PC-3 (cell line): ENCODE measurements around the gene TCP10L. TPM values are rescaled to one million over a fixed set of nuclear protein-coding genes. Genes with fewer than 3 reads are reported as not detected.

Experiments
- ATAC-seq: fragments of 200-7000 bp; cut with Tn5 transposase; 2 replicates; pipeline ENCODE4 v1.9.1; 2020; ENCODE audit warnings: mild to moderate bottlenecking, moderate library complexity
- BruUV-seq: library from RNA; stranded (reverse); fragments of 400-500 nt; replicated peaks from 2 replicates; lab custom pipeline; 2021; lab: Mats Ljungman, UMichigan
- CTCF ChIA-PET: fragments of 300-600 bp; sonication (Branson Sonifier 250); formaldehyde crosslinking; loops from one replicate; lab custom pipeline; 2022; ENCODE audit warnings: antibody characterized with exemption; lab: Charles Lee
- POLR2A ChIA-PET: fragments of 300-600 bp; sonication (Branson Sonifier 250); formaldehyde crosslinking; loops from one replicate; lab custom pipeline; 2022; ENCODE audit warnings: antibody characterized with exemption; ENCODE audit not compliant: unreplicated experiment; lab: Charles Lee
- DNase-seq: peaks from one replicate; pipeline ENCODE4 v3.0.0-alpha.2; 2015
- H2AFZ ChIP-seq: fragments of 300-600 bp; sonication (generic); 2 replicates; pipeline ENCODE4 v1.6.0; 2016; ENCODE audit warnings: antibody characterized with exemption, low read length
- H3F3A ChIP-seq: fragments of 300-600 bp; sonication (generic); one replicate; pipeline ENCODE4 v1.6.0; 2017; ENCODE audit warnings: antibody characterized with exemption, low read length, control low read depth, mild to moderate bottlenecking; ENCODE audit not compliant: unreplicated experiment
- H3K27ac ChIP-seq: fragments of 300-600 bp; sonication (generic); 2 replicates; pipeline ENCODE4 v1.5.1; 2016; ENCODE audit warnings: mild to moderate bottlenecking, low read length
- H3K27me3 ChIP-seq: fragments of 300-600 bp; sonication (generic); 2 replicates; pipeline ENCODE4 v1.6.1; 2016; ENCODE audit warnings: low read length, mixed read lengths
- H3K36me3 ChIP-seq: fragments of 300-600 bp; sonication (generic); 2 replicates; pipeline ENCODE4 v1.6.1; 2016; ENCODE audit warnings: low read depth, mixed run types, low read length, mixed read lengths
- H3K4me1 ChIP-seq: fragments of 300-600 bp; sonication (generic); 2 replicates; pipeline ENCODE4 v1.5.1; 2016; ENCODE audit warnings: low read length; ENCODE audit not compliant: insufficient read depth
- H3K4me2 ChIP-seq: fragments of 300-600 bp; sonication (generic); 2 replicates; pipeline ENCODE4 v1.6.0; 2016; ENCODE audit warnings: low read length
- H3K4me3 ChIP-seq: fragments of 300-600 bp; sonication (generic); 2 replicates; pipeline ENCODE4 v1.5.1; 2016; ENCODE audit warnings: mild to moderate bottlenecking, low read length, mixed read lengths
- H3K79me2 ChIP-seq: fragments of 300-600 bp; sonication (generic); 2 replicates; pipeline ENCODE4 v1.6.1; 2017; ENCODE audit warnings: low read length, mixed read lengths
- H3K9ac ChIP-seq: fragments of 300-600 bp; sonication (generic); 2 replicates; pipeline ENCODE4 v1.6.0; 2016; ENCODE audit warnings: mild to moderate bottlenecking, low read length
- H3K9me2 ChIP-seq: fragments of 300-600 bp; sonication (generic); replicated peaks from 2 replicates; pipeline ENCODE4 v1.6.1; 2016; ENCODE audit warnings: mixed run types, low read length, mixed read lengths
- H3K9me3 ChIP-seq: fragments of 300-600 bp; sonication (generic); 2 replicates; pipeline ENCODE4 v1.6.1; 2016; ENCODE audit warnings: low read length, mixed read lengths
- H4K20me1 ChIP-seq: fragments of 300-600 bp; sonication (generic); 2 replicates; pipeline ENCODE4 v1.6.1; 2016; ENCODE audit warnings: low read length, mixed read lengths
- EZH2 ChIP-seq: fragments of 300-600 bp; sonication (generic); IDR thresholded peaks from one replicate; pipeline ENCODE4 v1.6.1; 2017; ENCODE audit warnings: antibody characterized with exemption, mild to moderate bottlenecking, low read length; ENCODE audit not compliant: unreplicated experiment
- EZH2phosphoT487 ChIP-seq: fragments of 300-600 bp; sonication (generic); IDR thresholded peaks from 2 replicates; pipeline ENCODE4 v1.6.1; 2018; ENCODE audit warnings: mild to moderate bottlenecking, antibody characterized with exemption, low read length, borderline replicate concordance
- intact Hi-C: fragments of 100-400 bp; cut with micrococcal nuclease; formaldehyde crosslinking; loops from 2 replicates; pipeline ENCODE4 v1.9.0; 2023
- total RNA-seq: library from RNA; depleted of rRNA; stranded (reverse); fragments of >200 nt; gene quantifications from 2 replicates; pipeline ENCODE4 v1.2.3, GENCODE V29; 2014
- TF ChIP-seq, protein P1 (sequence below): fragments of 300-600 bp; sonication (generic); conservative IDR thresholded peaks from 2 replicates; pipeline ENCODE4 v1.5.1; 2017; ENCODE audit warnings: antibody characterized with exemption, low read depth, mild to moderate bottlenecking, low read length

Gene TCP10L
- total RNA-seq, 1 experiment from 2014 or later = 2.1 TPM

DNA sequence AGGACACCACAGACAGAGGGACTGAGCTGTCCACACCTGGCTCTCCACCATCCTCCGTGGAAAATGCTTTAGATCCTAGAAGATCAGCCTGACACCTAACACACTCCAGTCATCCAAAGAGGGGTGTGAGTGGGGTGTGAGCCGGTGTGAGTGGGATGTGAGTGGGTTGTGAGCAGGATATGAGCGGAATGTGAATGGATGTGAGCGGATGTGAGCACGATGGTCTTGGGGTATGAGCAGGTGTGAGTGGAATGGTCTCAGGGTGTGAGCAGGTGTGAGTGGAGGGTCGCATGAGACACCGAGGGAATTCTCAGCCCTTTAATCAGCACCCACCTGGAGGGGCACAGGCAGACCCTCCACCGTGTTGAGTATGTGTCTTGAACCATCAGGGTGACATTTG is 851 bp downstream of the TCP10L start:
- no peaks in the 10 kb centered on the region for H3K4me1 ChIP-seq
- H2AFZ ChIP-seq = no peak overlapping the region
- H3K9me2 ChIP-seq = no peaks in the 10 kb centered on the region
- no peak for ATAC-seq
- no peaks in the 10 kb centered on the region for H3K36me3 ChIP-seq
- no peaks in the 10 kb centered on the region for H3K9me3 ChIP-seq
- no peaks in the 10 kb centered on the region for H4K20me1 ChIP-seq
- H3K79me2 ChIP-seq = no peaks in the 10 kb centered on the region
- TF ChIP-seq EZH2 = no peak
- intact Hi-C loops = no loop called here
- H3K9ac ChIP-seq = no peak overlapping the region
- no peak overlapping the region for H3K4me2 ChIP-seq
- POLR2A ChIA-PET = no interaction called here
- BruUV-seq = no TSS peak
- H3K27me3 ChIP-seq = no peaks in the 10 kb centered on the region
- no peak for DNase-seq
- H3F3A ChIP-seq = no peaks in the 10 kb centered on the region
- CTCF ChIA-PET = no interaction called here
- no peak overlapping the region for H3K27ac ChIP-seq
- H3K4me3 ChIP-seq = no peak overlapping the region

DNA sequence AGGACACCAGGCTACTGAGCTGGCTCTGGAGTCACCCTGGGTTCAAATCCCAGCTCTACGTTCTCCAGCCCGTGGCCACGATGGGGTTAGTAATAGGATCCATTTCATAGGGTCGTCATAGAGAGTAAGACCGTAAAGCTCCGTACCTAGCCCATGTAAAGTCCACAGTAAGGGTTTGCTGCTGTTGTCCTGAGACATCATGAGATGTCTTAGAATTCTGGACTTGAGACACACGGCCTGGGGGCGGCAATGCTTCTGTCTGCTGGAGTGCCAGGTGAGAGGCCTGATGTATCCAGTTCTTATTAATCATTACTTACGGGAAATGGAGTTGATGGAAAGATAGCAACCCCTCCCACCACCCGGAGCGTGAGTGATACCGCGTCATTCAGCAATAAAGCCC is 3.6 kb downstream of the TCP10L start:
- TF ChIP-seq, protein P1, sequence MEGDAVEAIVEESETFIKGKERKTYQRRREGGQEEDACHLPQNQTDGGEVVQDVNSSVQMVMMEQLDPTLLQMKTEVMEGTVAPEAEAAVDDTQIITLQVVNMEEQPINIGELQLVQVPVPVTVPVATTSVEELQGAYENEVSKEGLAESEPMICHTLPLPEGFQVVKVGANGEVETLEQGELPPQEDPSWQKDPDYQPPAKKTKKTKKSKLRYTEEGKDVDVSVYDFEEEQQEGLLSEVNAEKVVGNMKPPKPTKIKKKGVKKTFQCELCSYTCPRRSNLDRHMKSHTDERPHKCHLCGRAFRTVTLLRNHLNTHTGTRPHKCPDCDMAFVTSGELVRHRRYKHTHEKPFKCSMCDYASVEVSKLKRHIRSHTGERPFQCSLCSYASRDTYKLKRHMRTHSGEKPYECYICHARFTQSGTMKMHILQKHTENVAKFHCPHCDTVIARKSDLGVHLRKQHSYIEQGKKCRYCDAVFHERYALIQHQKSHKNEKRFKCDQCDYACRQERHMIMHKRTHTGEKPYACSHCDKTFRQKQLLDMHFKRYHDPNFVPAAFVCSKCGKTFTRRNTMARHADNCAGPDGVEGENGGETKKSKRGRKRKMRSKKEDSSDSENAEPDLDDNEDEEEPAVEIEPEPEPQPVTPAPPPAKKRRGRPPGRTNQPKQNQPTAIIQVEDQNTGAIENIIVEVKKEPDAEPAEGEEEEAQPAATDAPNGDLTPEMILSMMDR = no peak
- TF ChIP-seq EZH2 (no peak), EZH2phosphoT487 (no peak)
- ChIA-PET POLR2A (no interaction called here), CTCF (interaction anchor here (0.7 kb wide), 1 partner anchor 19 kb away, joined by 4 read pairs; no protein-coding TSS in a partner anchor)
- Histone ChIP-seq H3K4me3 (no peak overlapping the region), H3K27ac (no peak overlapping the region), H3K9ac (no peak overlapping the region), H3K9me2 (no peaks in the 10 kb centered on the region), H3K4me1 (no peaks in the 10 kb centered on the region), H3K79me2 (no peaks in the 10 kb centered on the region), H3K9me3 (no peaks in the 10 kb centered on the region), H2AFZ (no peak overlapping the region), H3K27me3 (no peaks in the 10 kb centered on the region), H3K4me2 (no peak overlapping the region), H4K20me1 (no peaks in the 10 kb centered on the region), H3F3A (no peaks in the 10 kb centered on the region), H3K36me3 (no peaks in the 10 kb centered on the region)
- intact Hi-C loops = no loop called here
- BruUV-seq = no TSS peak
- DNase-seq (no peak), ATAC-seq (no peak)

DNA sequence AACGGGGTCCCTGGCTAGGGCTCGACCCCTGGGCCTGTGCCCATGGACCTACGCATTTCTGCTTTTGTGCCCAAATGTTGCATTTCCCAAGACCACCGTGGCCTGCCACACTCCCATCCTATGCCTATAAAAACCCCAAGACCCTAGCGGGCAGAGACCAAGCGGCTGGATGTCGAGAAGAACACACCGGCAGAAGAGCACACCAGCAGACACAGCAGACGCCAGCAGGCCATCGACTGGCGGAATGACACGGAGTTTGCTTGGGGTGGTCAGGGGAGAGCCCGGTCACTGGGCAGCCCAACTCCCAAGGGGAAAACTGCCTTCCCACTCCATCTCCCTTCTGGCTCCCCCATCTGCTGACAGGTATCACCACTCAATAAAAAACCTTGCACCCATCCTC is 4.4 kb downstream of the TCP10L start:
- DNase-seq (no peak), ATAC-seq (no peak)
- no peak overlapping the region for H3K9ac ChIP-seq
- no peak overlapping the region for H3K4me3 ChIP-seq
- H4K20me1 ChIP-seq = no peaks in the 10 kb centered on the region
- H3K27me3 ChIP-seq = no peaks in the 10 kb centered on the region
- TF ChIP-seq, protein P1 = no peak
- no peak for TF ChIP-seq EZH2
- TF ChIP-seq EZH2phosphoT487 = no peak
- H3K9me2 ChIP-seq = no peaks in the 10 kb centered on the region
- no TSS peak for BruUV-seq
- CTCF ChIA-PET = interaction anchor here (0.7 kb wide), 1 partner anchor 20 kb away, joined by 4 read pairs; no protein-coding TSS in a partner anchor
- H3K9me3 ChIP-seq = no peaks in the 10 kb centered on the region
- POLR2A ChIA-PET = no interaction called here
- H3K4me2 ChIP-seq = no peak overlapping the region
- no peaks in the 10 kb centered on the region for H3K4me1 ChIP-seq
- intact Hi-C loops = no loop called here
- H3K79me2 ChIP-seq = no peaks in the 10 kb centered on the region
- no peak overlapping the region for H2AFZ ChIP-seq
- no peak overlapping the region for H3K27ac ChIP-seq
- H3K36me3 ChIP-seq = no peaks in the 10 kb centered on the region
- H3F3A ChIP-seq = no peaks in the 10 kb centered on the region
